Lower leg skin (tissue), 3 donors: ENCODE measurements around the gene NPIPB9.

Source experiments
- CTCF ChIP-seq, 3 donors: fragments of 450-650 bp; IDR thresholded peaks; one replicate each; pipeline ENCODE4 v1.5.1; 2016; ENCODE audit warnings: antibody characterized with exemption in 3 of 3, mild to moderate bottlenecking in 3 of 3, moderate library complexity in 2 of 3
- POLR2A ChIP-seq, 2 donors: fragments of 450-650 bp; IDR thresholded peaks; one replicate each; pipeline ENCODE4 v1.6.1; 2016 to 2017; ENCODE audit warnings: antibody characterized with exemption in 2 of 2, mild to moderate bottlenecking in 1 of 2, moderate library complexity in 1 of 2

DNA sequence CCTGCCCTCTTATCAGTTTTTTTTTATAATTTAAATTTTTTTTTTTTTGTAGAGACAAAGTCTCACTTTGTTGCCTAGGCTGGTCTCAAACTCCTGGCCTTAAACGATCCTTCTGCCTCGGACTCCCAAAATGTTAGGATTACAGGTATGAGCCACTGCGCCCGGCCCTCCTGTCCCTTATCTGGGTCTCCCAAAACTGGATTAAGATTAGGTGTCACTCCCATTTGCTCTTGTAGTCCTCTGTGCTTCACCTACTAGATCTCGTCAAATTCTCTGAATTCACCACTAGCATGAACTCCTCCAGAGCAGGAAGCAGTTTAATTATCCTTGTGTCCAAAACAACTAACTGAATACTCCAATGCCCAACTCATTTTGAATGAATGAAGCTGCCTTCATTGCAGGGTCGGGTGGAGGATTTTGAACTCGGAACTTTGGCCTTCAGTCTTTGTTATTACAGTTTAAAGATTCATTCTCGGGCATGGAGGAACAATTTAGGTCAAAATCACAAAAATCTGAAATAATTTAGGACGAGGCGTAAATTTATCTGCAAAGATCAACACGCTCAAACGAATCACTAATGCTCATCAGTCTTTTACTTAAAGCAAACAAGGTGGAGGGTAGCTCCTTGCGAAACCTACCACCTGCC, 70.4 kb downstream of the NPIPB9 start:
- TF ChIP-seq CTCF (IDR thresholded peaks at IDR 0.05) (no peak), POLR2A (IDR thresholded peaks at IDR 0.05) (no peak)
